Sigmoid colon (tissue), 7 donors: ENCODE data around the gene NATD1. TPM values are rescaled to one million over a fixed set of nuclear protein-coding genes. Genes with fewer than 3 reads are reported as not detected.
A peak's percentile ranks its signal among the peaks of the same experiment; 100 is the strongest.

Source experiments
- DNase-seq: peaks from one replicate; pipeline ENCODE4 v3.0.0-alpha.2; 2019
- H3K27ac ChIP-seq, 4 donors: fragments of 200-600 bp; sonication (generic); one replicate each; pipeline ENCODE4 v1.5.1; 2016 to 2019; ENCODE audit warnings: mild to moderate bottlenecking in 1 of 4
- H3K27me3 ChIP-seq, 3 donors: fragments of 200-600 bp; sonication (generic); one replicate each; pipeline ENCODE4 v1.5.1; 2019; ENCODE audit warnings: mild to moderate bottlenecking in 1 of 3
- H3K36me3 ChIP-seq, 4 donors: fragments of 200-600 bp; sonication (generic); one replicate each; pipeline ENCODE4 v1.5.1; 2016 to 2019
- H3K4me1 ChIP-seq, 4 donors: fragments of 200-600 bp; sonication (generic); one replicate each; pipeline ENCODE4 v1.5.1; 2017 to 2019
- H3K4me3 ChIP-seq, 4 donors: fragments of 200-600 bp; sonication (generic); one replicate each; pipeline ENCODE4 v1.5.1; 2017 to 2019; ENCODE audit warnings: mild to moderate bottlenecking in 2 of 4, moderate library complexity in 1 of 4
- H3K9me3 ChIP-seq, 4 donors: fragments of 200-600 bp in 3 of 4; sonication (generic) in 3 of 4; one replicate each; pipeline versions ENCODE4 v1.5.1 to v1.6.1; 2013 to 2019
- CTCF ChIP-seq, 4 experiments: fragments of 450-650 bp in 3 of 4; fragments of 200-600 bp in 1 of 4; IDR thresholded peaks; one replicate each; pipeline ENCODE4 v1.5.1; 2016 to 2019; ENCODE audit warnings: antibody characterized with exemption in 4 of 4, mild to moderate bottlenecking in 3 of 4, moderate library complexity in 2 of 4
- EP300 ChIP-seq, 4 donors: sonication (generic); formaldehyde crosslinking; IDR thresholded peaks; one replicate each; pipeline ENCODE4 v1.6.1; 2017; ENCODE audit warnings: antibody characterized with exemption in 4 of 4
- POLR2A ChIP-seq, 2 donors: fragments of 450-650 bp; IDR thresholded peaks; one replicate each; pipeline ENCODE4 v1.6.1; 2016; ENCODE audit warnings: antibody characterized with exemption in 2 of 2, mild to moderate bottlenecking in 2 of 2, moderate library complexity in 2 of 2
- POLR2AphosphoS5 ChIP-seq, 4 donors: sonication (generic); formaldehyde crosslinking; IDR thresholded peaks; one replicate each; pipeline ENCODE4 v1.6.1; 2017; ENCODE audit warnings: antibody characterized with exemption in 4 of 4
- WGBS, 2 donors: extraction: QIAGEN DNeasy Blood & Tissue Kit; methylation state at CpG; one replicate each; pipeline ENCODE4 v1.1.7; 2013; 5-methylcytosine and 5-hydroxymethylcytosine counted together
- intact Hi-C: fragments of 100-400 bp; cut with DNase I; formaldehyde crosslinking; loops from one replicate; pipeline ENCODE4 v1.15.1; 2023
- polyA plus RNA-seq, 3 donors: library from polyadenylated mRNA; stranded (reverse); fragments of 200-250 nt; gene quantifications; one replicate each; pipeline ENCODE4 v1.2.3, GENCODE V29; 2013
- total RNA-seq, 4 donors: library from RNA; depleted of rRNA; stranded (reverse); fragments of >200 nt; gene quantifications; one replicate each; pipeline ENCODE4 v1.1.0, GENCODE V29; 2016
- donor health status: healthy with polysubstance abuse.
- donor health status: Bipolar disorder and iron deficiency.
- donor health status: healthy.

The NATD1 gene
- total and polyA plus RNA-seq, 7 donors, result 2.5 to 13.8 (median 6.8) TPM

GRCh38 chr17:21292867-21293830 lies 39.9 kb upstream of the NATD1 start:
- Histone ChIP-seq H3K9me3 (no peaks in the 10 kb centered on the region), H3K27me3 (no peaks in the 10 kb centered on the region), H3K4me1 (peaks cover 0 to 69% (median 54%) of the 10 kb centered on the region in 4 donors), H3K4me3 (no peak overlapping the region), H3K36me3 (no peaks in the 10 kb centered on the region), H3K27ac (no peak overlapping the region)
- TF ChIP-seq EP300 (IDR thresholded peaks at IDR 0.05) (no peak), POLR2A (IDR thresholded peaks at IDR 0.05) (no peak), POLR2AphosphoS5 (IDR thresholded peaks at IDR 0.05) (no peak), CTCF (IDR thresholded peaks at IDR 0.05) (no peak)
- intact Hi-C loops, result no loop called here
- DNase-seq, result no peak
- 80 to 82% methylated on average over 20 of the region's 20 CpGs for WGBS, 2 donors

- Histone ChIP-seq H3K36me3 (no peaks in the 10 kb centered on the region), H3K27ac (no peak overlapping the region), H3K9me3 (no peaks in the 10 kb centered on the region), H3K27me3 (no peaks in the 10 kb centered on the region), H3K4me3 (no peak overlapping the region), H3K4me1 (peaks cover 0 to 73% (median 60%) of the 10 kb centered on the region in 4 donors)
- intact Hi-C loops, result no loop called here
- TF ChIP-seq CTCF (IDR thresholded peaks at IDR 0.05), result no peak
- no peak for DNase-seq
- 70 to 71% methylated on average over 12 of the region's 12 CpGs for WGBS, 2 donors
Observed at GRCh38 chr17:21291862-21292261, 38.7 kb upstream of the NATD1 start.

GRCh38 chr17:21291357-21291756 lies 38.1 kb upstream of the NATD1 start:
- no peak for TF ChIP-seq CTCF (IDR thresholded peaks at IDR 0.05)
- no peak for TF ChIP-seq POLR2AphosphoS5 (IDR thresholded peaks at IDR 0.05)
- no peak for TF ChIP-seq EP300 (IDR thresholded peaks at IDR 0.05)
- TF ChIP-seq POLR2A (IDR thresholded peaks at IDR 0.05), result no peak
- no peaks in the 10 kb centered on the region for H3K27me3 ChIP-seq
- no peak overlapping the region for H3K4me3 ChIP-seq
- H3K27ac ChIP-seq, result no peak overlapping the region
- H3K36me3 ChIP-seq, result no peaks in the 10 kb centered on the region
- peaks cover 0 to 73% (median 63%) of the 10 kb centered on the region in 4 donors for H3K4me1 ChIP-seq
- no peaks in the 10 kb centered on the region for H3K9me3 ChIP-seq
- no peak for DNase-seq
- 64 to 71% methylated on average over 10 of the region's 10 CpGs for WGBS, 2 donors
- intact Hi-C loops, result no loop called here

GRCh38 chr17:21289902-21290571 lies 36.8 kb upstream of the NATD1 start:
- TF ChIP-seq CTCF (IDR thresholded peaks at IDR 0.05) (no peak), EP300 (IDR thresholded peaks at IDR 0.05) (peak in 1 of 4 donors; percentile 32), POLR2A (IDR thresholded peaks at IDR 0.05) (no peak), POLR2AphosphoS5 (IDR thresholded peaks at IDR 0.05) (peak in 1 of 4 donors; percentile 15)
- peak overlapping the region; percentile 91 to 99 (median 98) for H3K27ac ChIP-seq
- no peaks in the 10 kb centered on the region for H3K27me3 ChIP-seq
- no peaks in the 10 kb centered on the region for H3K36me3 ChIP-seq
- intact Hi-C loops, result no loop called here
- peak; percentile 90 for DNase-seq
- H3K4me3 ChIP-seq, result no peak overlapping the region
- peaks cover 0 to 72% (median 58%) of the 10 kb centered on the region in 4 donors for H3K4me1 ChIP-seq
- no peaks in the 10 kb centered on the region for H3K9me3 ChIP-seq
- WGBS, 2 donors, result 73 to 78% methylated on average over 18 of the region's 18 CpGs
